Progenitor cell of endocrine pancreas (in vitro differentiated cells): ENCODE results near the gene SMIM34. TPM values are rescaled to one million over a fixed set of nuclear protein-coding genes. Genes with fewer than 3 reads are reported as not detected.
"Not testable (repeated sequence)": the region's sequence is repeated elsewhere in the genome, so short reads cannot be mapped to it uniquely, and the experiment has no call there.

Experiments
- DNase-seq: peaks from one replicate; pipeline ENCODE4 v3.0.0; 2021; ENCODE audit warnings: low spot score; ENCODE audit not compliant: unreplicated experiment
- H3K27ac Mint-ChIP-seq: 2 replicates; pipeline ENCODE4 v1.8.0; 2021; ENCODE audit warnings: mild to moderate bottlenecking, moderate library complexity, mixed read lengths
- H3K27me3 Mint-ChIP-seq: 2 replicates; pipeline ENCODE4 v1.8.0; 2021; ENCODE audit warnings: mixed read lengths
- H3K36me3 Mint-ChIP-seq: 2 replicates; pipeline ENCODE4 v1.8.0; 2022; ENCODE audit warnings: mixed read lengths; ENCODE audit not compliant: insufficient read depth
- H3K4me1 Mint-ChIP-seq: 2 replicates; pipeline ENCODE4 v1.8.0; 2021; ENCODE audit warnings: low read depth, mixed read lengths
- H3K4me3 Mint-ChIP-seq: 2 replicates; pipeline ENCODE4 v1.8.0; 2021; ENCODE audit warnings: low read depth, mild to moderate bottlenecking, moderate library complexity, mixed read lengths
- H3K9me3 Mint-ChIP-seq: 2 replicates; pipeline ENCODE4 v1.8.0; 2021; ENCODE audit warnings: low read depth, mixed read lengths
- CTCF ChIP-seq: fragments of 200-600 bp; sonication (generic); IDR thresholded peaks from one replicate; pipeline ENCODE4 v1.5.0; 2021; ENCODE audit warnings: antibody characterized with exemption, mild to moderate bottlenecking; ENCODE audit not compliant: unreplicated experiment
- total RNA-seq: library from RNA; stranded (reverse); gene quantifications from 2 replicates; pipeline ENCODE4 v1.2.1, GENCODE V29; 2021

SMIM34 gene
- total RNA-seq, 1 donor from 2014 or later: not detected

- not testable (repeated sequence) for H3K36me3 Mint-ChIP-seq, H3K4me1 Mint-ChIP-seq, H3K27me3 Mint-ChIP-seq, DNase-seq, H3K27ac Mint-ChIP-seq, H3K9me3 Mint-ChIP-seq, H3K4me3 Mint-ChIP-seq
These were observed 17.6 kb downstream of the SMIM34 start for GRCh38 chr21:34406102-34406501.

- DNase-seq, H3K36me3 Mint-ChIP-seq, H3K27me3 Mint-ChIP-seq, H3K9me3 Mint-ChIP-seq, H3K27ac Mint-ChIP-seq, H3K4me1 Mint-ChIP-seq, H3K4me3 Mint-ChIP-seq: not testable (repeated sequence)
These were observed 18.1 kb downstream of the SMIM34 start for GRCh38 chr21:34405686-34406085.

- H3K27ac Mint-ChIP-seq, H3K4me1 Mint-ChIP-seq, H3K9me3 Mint-ChIP-seq, H3K36me3 Mint-ChIP-seq, H3K4me3 Mint-ChIP-seq, H3K27me3 Mint-ChIP-seq, DNase-seq: not testable (repeated sequence)
These were observed 19.0 kb downstream of the SMIM34 start for GRCh38 chr21:34404742-34405141.

- H3K4me3 Mint-ChIP-seq, H3K4me1 Mint-ChIP-seq, DNase-seq, H3K27me3 Mint-ChIP-seq, H3K27ac Mint-ChIP-seq, H3K36me3 Mint-ChIP-seq, H3K9me3 Mint-ChIP-seq: not testable (repeated sequence)
These were observed 23.2 kb downstream of the SMIM34 start for GRCh38 chr21:34400522-34400921.

- H3K36me3 Mint-ChIP-seq, H3K9me3 Mint-ChIP-seq, H3K4me3 Mint-ChIP-seq, DNase-seq, H3K4me1 Mint-ChIP-seq, H3K27me3 Mint-ChIP-seq, H3K27ac Mint-ChIP-seq: not testable (repeated sequence)
These were observed 39.9 kb downstream of the SMIM34 start for GRCh38 chr21:34383724-34384415.

GRCh38 chr21:34383138-34383537, 40.6 kb downstream of the SMIM34 start:
- not testable (repeated sequence) for DNase-seq, H3K9me3 Mint-ChIP-seq, H3K4me3 Mint-ChIP-seq

GRCh38 chr21:34375619-34375972, 48.2 kb downstream of the SMIM34 start:
- not testable (repeated sequence) for H3K27me3 Mint-ChIP-seq, DNase-seq

More at GRCh38 chr21:34383138-34383537, 40.6 kb downstream of the SMIM34 start:
- not testable (repeated sequence) for H3K27me3 Mint-ChIP-seq, H3K4me1 Mint-ChIP-seq, H3K36me3 Mint-ChIP-seq, H3K27ac Mint-ChIP-seq

GRCh38 chr21:34374940-34375618, 48.7 kb downstream of the SMIM34 start, which contains the start of gene SMIM11:
Gene SMIM11 (plus strand): TSS chr21:34375507. CDS start chr21:34379505, 3,998 bp downstream.
- not testable (repeated sequence) for H3K36me3 Mint-ChIP-seq

More at GRCh38 chr21:34375619-34375972, 48.2 kb downstream of the SMIM34 start:
- H3K36me3 Mint-ChIP-seq, H3K9me3 Mint-ChIP-seq, H3K27ac Mint-ChIP-seq, H3K4me1 Mint-ChIP-seq, H3K4me3 Mint-ChIP-seq: not testable (repeated sequence)

GRCh38 chr21:34374462-34374861, 49.3 kb downstream of the SMIM34 start:
- H3K4me1 Mint-ChIP-seq, H3K9me3 Mint-ChIP-seq, H3K36me3 Mint-ChIP-seq, H3K4me3 Mint-ChIP-seq, H3K27ac Mint-ChIP-seq, H3K27me3 Mint-ChIP-seq, DNase-seq: not testable (repeated sequence)

More at GRCh38 chr21:34374940-34375618, 48.7 kb downstream of the SMIM34 start, which contains the start of gene SMIM11:
- H3K9me3 Mint-ChIP-seq, H3K4me3 Mint-ChIP-seq, H3K4me1 Mint-ChIP-seq, H3K27me3 Mint-ChIP-seq, DNase-seq, H3K27ac Mint-ChIP-seq: not testable (repeated sequence)

- Mint-ChIP-seq H3K27me3 (no peaks in the 10 kb centered on the region), H3K27ac (no peak overlapping the region), H3K4me3 (no peak overlapping the region), H3K4me1 (peaks cover 7% of the 10 kb centered on the region), H3K36me3 (no peaks in the 10 kb centered on the region), H3K9me3 (no peaks in the 10 kb centered on the region)
- no peak for TF ChIP-seq CTCF
- DNase-seq: no peak
These were observed 51.4 kb downstream of the SMIM34 start for GRCh38 chr21:34372321-34372720.
